Brain pericyte (primary cell): ENCODE measurements around the gene CASP3.

Experiments
- DNase-seq: peaks from one replicate; pipeline ENCODE4 v3.0.0-alpha.2; 2012; ENCODE audit warnings: low read depth, low spot score

The CASP3 gene

GRCh38 chr4:184649026-184649970 is at the start of gene CASP3, which contains the start of gene PRIMPOL:
TSS of gene CASP3 (minus strand) at chr4:184649447. CDS start at chr4:184638453, 10,994 bp downstream.
TSS of gene PRIMPOL (plus strand) at chr4:184649738. CDS start at chr4:184657141, 7,403 bp downstream.
- peak; percentile 50 for DNase-seq

GRCh38 chr4:184697956-184698355 is 48.7 kb upstream of the CASP3 start:
- DNase-seq: no peak

GRCh38 chr4:184695178-184695896 is 46.1 kb upstream of the CASP3 start:
- DNase-seq: no peak

- DNase-seq: no peak
Observed at GRCh38 chr4:184694412-184694956, 45.2 kb upstream of the CASP3 start.

- no peak for DNase-seq
Observed at GRCh38 chr4:184693056-184693455, 43.8 kb upstream of the CASP3 start.

- DNase-seq: no peak
Observed at GRCh38 chr4:184689681-184690080, 40.4 kb upstream of the CASP3 start.

- peak; percentile 24 for DNase-seq
Observed at GRCh38 chr4:184688447-184688846, 39.2 kb upstream of the CASP3 start.

- DNase-seq: no peak
Observed at GRCh38 chr4:184688005-184688404, 38.8 kb upstream of the CASP3 start.

- DNase-seq: no peak
Observed at GRCh38 chr4:184684491-184685189, 35.4 kb upstream of the CASP3 start.

GRCh38 chr4:184681916-184682315 is 32.7 kb upstream of the CASP3 start:
- no peak for DNase-seq

- no peak for DNase-seq
Observed at GRCh38 chr4:184680698-184681097, 31.5 kb upstream of the CASP3 start.

GRCh38 chr4:184675821-184676492 is 26.7 kb upstream of the CASP3 start:
- DNase-seq: no peak

- DNase-seq: no peak
Observed at GRCh38 chr4:184675018-184675417, 25.8 kb upstream of the CASP3 start.

GRCh38 chr4:184674011-184674410 is 24.8 kb upstream of the CASP3 start:
- no peak for DNase-seq

GRCh38 chr4:184672741-184673140 is 23.5 kb upstream of the CASP3 start:
- no peak for DNase-seq

- DNase-seq: no peak
Observed at GRCh38 chr4:184671101-184671500, 21.9 kb upstream of the CASP3 start.

- no peak for DNase-seq
Observed at GRCh38 chr4:184669251-184669650, 20.0 kb upstream of the CASP3 start.

- no peak for DNase-seq
Observed at GRCh38 chr4:184668511-184669114, 19.4 kb upstream of the CASP3 start.

GRCh38 chr4:184668096-184668495 is 18.8 kb upstream of the CASP3 start:
- DNase-seq: no peak

- no peak for DNase-seq
Observed at GRCh38 chr4:184666670-184667069, 17.4 kb upstream of the CASP3 start.
